Activated CD4-positive, CD25-positive, alpha-beta regulatory T cell treated with anti-CD3 and anti-CD28 coated beads, Interleukin-2, amount 50 U/mL, for 72 hours (primary cell): ENCODE results near the gene PKIB.
"Not testable (repeated sequence)": the region's sequence is repeated elsewhere in the genome, so short reads cannot be mapped to it uniquely, and the experiment has no call there.

ENCODE experiments used
- DNase-seq: peaks from one replicate; pipeline ENCODE4 v3.0.0; 2021

Gene PKIB

GRCh38 chr6:122621638-122622037 is 11.4 kb downstream of the PKIB start:
- DNase-seq = no peak

GRCh38 chr6:122622479-122622878 is 12.3 kb downstream of the PKIB start:
- no peak for DNase-seq

GRCh38 chr6:122623279-122623678 is 13.1 kb downstream of the PKIB start:
- no peak for DNase-seq

GRCh38 chr6:122624853-122625252 is 14.6 kb downstream of the PKIB start:
- DNase-seq = no peak

GRCh38 chr6:122628714-122629113 is 18.5 kb downstream of the PKIB start:
- DNase-seq = no peak

- no peak for DNase-seq
Measured at GRCh38 chr6:122631571-122632249, 21.5 kb downstream of the PKIB start.

- no peak for DNase-seq
Measured at GRCh38 chr6:122640366-122640765, 30.2 kb downstream of the PKIB start.

GRCh38 chr6:122641819-122642218 is 31.6 kb downstream of the PKIB start:
- no peak for DNase-seq

- DNase-seq = not testable (repeated sequence)
Measured at GRCh38 chr6:122642604-122643003, 32.4 kb downstream of the PKIB start.

- DNase-seq = no peak
Measured at GRCh38 chr6:122645256-122645655, 35.1 kb downstream of the PKIB start.

- DNase-seq = no peak
Measured at GRCh38 chr6:122647765-122648164, 37.6 kb downstream of the PKIB start.

GRCh38 chr6:122648726-122649125 is 38.5 kb downstream of the PKIB start:
- DNase-seq = no peak

GRCh38 chr6:122649701-122650100 is 39.5 kb downstream of the PKIB start:
- no peak for DNase-seq

- no peak for DNase-seq
Measured at GRCh38 chr6:122650403-122650802, 40.2 kb downstream of the PKIB start.

- no peak for DNase-seq
Measured at GRCh38 chr6:122651031-122651430, 40.8 kb downstream of the PKIB start.

GRCh38 chr6:122651604-122652003 is 41.4 kb downstream of the PKIB start:
- no peak for DNase-seq

GRCh38 chr6:122652431-122652830 is 42.2 kb downstream of the PKIB start:
- no peak for DNase-seq

GRCh38 chr6:122653094-122653493 is 42.9 kb downstream of the PKIB start:
- DNase-seq = no peak

GRCh38 chr6:122654012-122654411 is 43.8 kb downstream of the PKIB start:
- no peak for DNase-seq

- no peak for DNase-seq
Measured at GRCh38 chr6:122657601-122658000, 47.4 kb downstream of the PKIB start.

GRCh38 chr6:122660296-122660695 is 50.1 kb downstream of the PKIB start:
- DNase-seq = no peak

- DNase-seq = no peak
Measured at GRCh38 chr6:122663981-122664380, 53.8 kb downstream of the PKIB start.

- DNase-seq = no peak
Measured at GRCh38 chr6:122665929-122666328, 55.7 kb downstream of the PKIB start.

- no peak for DNase-seq
Measured at GRCh38 chr6:122666418-122666817, 56.2 kb downstream of the PKIB start.

- no peak for DNase-seq
Measured at GRCh38 chr6:122669418-122669817, 59.2 kb downstream of the PKIB start.
